CD14-positive monocyte (primary cell): ENCODE data around the gene SFRP5. TPM values are rescaled to one million over a fixed set of nuclear protein-coding genes. Genes with fewer than 3 reads are reported as not detected.

Source experiments
- DNase-seq, 3 donors: peaks; one replicate each; pipeline ENCODE4 v3.0.0-alpha.2; 2011 to 2022
- H2AFZ ChIP-seq: 2 replicates; pipeline ENCODE4 v1.6.0; 2012; ENCODE audit warnings: mild to moderate bottlenecking, low read depth, low read length, inconsistent platforms; ENCODE audit not compliant: insufficient read depth, poor library complexity, severe bottlenecking
- H3K27ac ChIP-seq, 2 donors: 1 replicate in 1 of 2; 2 replicates in 1 of 2; pipeline ENCODE4 v1.5.1; 2012 to 2013; ENCODE audit warnings: low read length in 2 of 2, control low read depth in 1 of 2, inconsistent platforms in 1 of 2, low read depth in 1 of 2, mild to moderate bottlenecking in 1 of 2
- H3K27me3 ChIP-seq, 2 donors: one replicate each; pipeline versions ENCODE4 v1.6.0 to v1.6.1; 2011 to 2013; ENCODE audit warnings: low read length in 2 of 2; ENCODE audit not compliant: control insufficient read depth in 2 of 2, insufficient read depth in 2 of 2
- H3K36me3 ChIP-seq, 2 donors: replicated peaks in 1 of 2; 1 replicate in 1 of 2; 2 replicates in 1 of 2; pipeline versions ENCODE4 v1.5.1 to v1.6.1; 2012 to 2013; ENCODE audit warnings: low read length in 2 of 2, control low read depth in 1 of 2, inconsistent platforms in 1 of 2, mild to moderate bottlenecking in 1 of 2; ENCODE audit not compliant: insufficient read depth in 2 of 2, control insufficient read depth in 1 of 2
- H3K4me1 ChIP-seq, 2 donors: 1 replicate in 1 of 2; 2 replicates in 1 of 2; pipeline versions ENCODE4 v1.5.1 to v1.6.1; 2012 to 2013; ENCODE audit warnings: low read length in 2 of 2, control low read depth in 1 of 2, inconsistent platforms in 1 of 2, mild to moderate bottlenecking in 1 of 2, moderate library complexity in 1 of 2; ENCODE audit not compliant: insufficient read depth in 2 of 2, control insufficient read depth in 1 of 2
- H3K4me2 ChIP-seq: replicated peaks from 2 replicates; pipeline ENCODE3; 2012; ENCODE audit warnings: low read length, moderate library complexity, mild to moderate bottlenecking; ENCODE audit not compliant: poor library complexity, severe bottlenecking; ENCODE audit errors: extremely low read depth
- H3K4me3 ChIP-seq, 3 experiments: fragments of 200-600 bp in 1 of 3; sonication (generic) in 1 of 3; replicated peaks in 1 of 3; 1 replicate in 2 of 3; 2 replicates in 1 of 3; pipeline ENCODE4 v1.5.1; 2011 to 2013; ENCODE audit warnings: low read length in 3 of 3, mild to moderate bottlenecking in 3 of 3, control low read depth in 2 of 3, low read depth in 2 of 3, inconsistent platforms in 1 of 3, moderate library complexity in 1 of 3
- H3K79me2 ChIP-seq: 2 replicates; pipeline ENCODE4 v1.6.0; 2012; ENCODE audit warnings: mild to moderate bottlenecking, control low read depth, inconsistent platforms, low read length, moderate library complexity; ENCODE audit not compliant: insufficient read depth
- H3K9ac ChIP-seq: 2 replicates; pipeline ENCODE4 v1.6.0; 2017; ENCODE audit warnings: low read length, mild to moderate bottlenecking; ENCODE audit not compliant: insufficient read depth, poor library complexity, severe bottlenecking
- H3K9me3 ChIP-seq, 2 donors: replicated peaks in 1 of 2; 1 replicate in 1 of 2; 2 replicates in 1 of 2; pipeline versions ENCODE4 v1.5.1 to v1.6.1; 2012 to 2013; ENCODE audit warnings: low read length in 2 of 2, control low read depth in 1 of 2; ENCODE audit not compliant: control insufficient read depth in 1 of 2, insufficient read depth in 1 of 2
- H4K20me1 ChIP-seq: 2 replicates; pipeline ENCODE4 v1.6.0; 2012; ENCODE audit warnings: mild to moderate bottlenecking, low read length, control low read depth, moderate library complexity; ENCODE audit not compliant: insufficient read depth
- H3K27ac Mint-ChIP-seq, 7 donors: one replicate each; pipeline ENCODE4 v1.8.0; 2020; ENCODE audit warnings: mild to moderate bottlenecking in 7 of 7, mixed read lengths in 7 of 7, moderate library complexity in 6 of 7, inconsistent platforms in 2 of 7
- H3K27me3 Mint-ChIP-seq, 3 donors: one replicate each; pipeline ENCODE4 v1.8.0; 2021 to 2022; ENCODE audit warnings: low read depth in 3 of 3, mild to moderate bottlenecking in 3 of 3, mixed read lengths in 3 of 3, moderate library complexity in 3 of 3, inconsistent platforms in 1 of 3
- H3K36me3 Mint-ChIP-seq, 2 donors: one replicate each; pipeline ENCODE4 v1.8.0; 2020; ENCODE audit warnings: mixed read lengths in 2 of 2, inconsistent platforms in 1 of 2, mild to moderate bottlenecking in 1 of 2
- H3K4me1 Mint-ChIP-seq: one replicate; pipeline ENCODE4 v1.8.0; 2020; ENCODE audit warnings: mild to moderate bottlenecking, mixed read lengths
- H3K4me3 Mint-ChIP-seq, 2 donors: one replicate each; pipeline ENCODE4 v1.8.0; 2020; ENCODE audit warnings: mild to moderate bottlenecking in 2 of 2, mixed read lengths in 2 of 2, moderate library complexity in 1 of 2
- H3K9me3 Mint-ChIP-seq, 7 donors: one replicate each; pipeline ENCODE4 v1.8.0; 2020 to 2022; ENCODE audit warnings: mixed read lengths in 7 of 7, mild to moderate bottlenecking in 6 of 7, moderate library complexity in 6 of 7, inconsistent platforms in 2 of 7
- CTCF ChIP-seq: fragments of 200-600 bp; IDR thresholded peaks from one replicate; pipeline ENCODE4 v1.8.0; 2022; ENCODE audit warnings: antibody characterized with exemption, mild to moderate bottlenecking
- WGBS: methylation state at CpG from one replicate; pipeline ENCODE4 v1.1.5; 2013; ENCODE audit warnings: missing lambda C conversion rate; ENCODE audit not compliant: insufficient coverage; 5-methylcytosine and 5-hydroxymethylcytosine counted together
- intact Hi-C, 2 donors: fragments of 100-400 bp; cut with micrococcal nuclease; formaldehyde crosslinking; loops; one replicate each; pipeline versions ENCODE4 v1.15.0 to v1.15.1; 2023
- polyA plus RNA-seq, 3 donors: library from polyadenylated mRNA; depleted of rRNA in 1 of 3; unstranded in 2 of 3; stranded (reverse) in 1 of 3; fragments of 300-500 nt in 2 of 3; fragments of >200 nt in 1 of 3; fragmentation: Illumina TruSeq in 2 of 3; gene quantifications; 1 replicate in 2 of 3; 2 replicates in 1 of 3; pipeline ENCODE4 v1.2.3, GENCODE V29; 2012 to 2021

The SFRP5 gene
- polyA plus RNA-seq, 3 donors, result not detected

- peaks cover 0 to 5% of the 10 kb centered on the region in 2 donors for H3K36me3 Mint-ChIP-seq
- no peaks in the 10 kb centered on the region for H4K20me1 ChIP-seq
Observed at GRCh38 chr10:97770255-97770654, 1.5 kb downstream of the SFRP5 start.

More at GRCh38 chr10:97770255-97770654, 1.5 kb downstream of the SFRP5 start:
- no peak overlapping the region for H3K27ac ChIP-seq
- no peak overlapping the region for H3K9ac ChIP-seq
- H3K27me3 ChIP-seq, result peaks cover 24 to 34% of the 10 kb centered on the region in 2 donors
- TF ChIP-seq CTCF, result no peak
- 19% methylated on average over 5 of the region's 5 CpGs for WGBS
- intact Hi-C loops, result no loop called here
- peaks cover 29% of the 10 kb centered on the region for H3K4me1 Mint-ChIP-seq
- H3K4me3 Mint-ChIP-seq, result peak overlapping the region in 1 of 2 donors; percentile 81
- H3K9me3 ChIP-seq, result peaks cover 0 to 7% of the 10 kb centered on the region in 2 donors
- peaks cover 0 to 8% (median 4%) of the 10 kb centered on the region in 7 donors for H3K9me3 Mint-ChIP-seq
- DNase-seq, result no peak
- H2AFZ ChIP-seq, result no peak overlapping the region
- no peak overlapping the region for H3K4me3 ChIP-seq
- no peak overlapping the region for H3K4me2 ChIP-seq
- peaks cover 3 to 18% of the 10 kb centered on the region in 2 donors for H3K4me1 ChIP-seq
- H3K27ac Mint-ChIP-seq, result no peak overlapping the region
- H3K27me3 Mint-ChIP-seq, result peaks cover 42 to 54% (median 50%) of the 10 kb centered on the region in 3 donors
- H3K36me3 ChIP-seq, result no peaks in the 10 kb centered on the region
- no peaks in the 10 kb centered on the region for H3K79me2 ChIP-seq
